GM19467 (cell line): Measurements from ENCODE around the gene AVP.
"Not testable (repeated sequence)": the region's sequence is repeated elsewhere in the genome, so short reads cannot be mapped to it uniquely, and the experiment has no call there.

Experiments used
- ATAC-seq: cut with Tn5 transposase; IDR thresholded peaks from one replicate; pipeline ENCODE4 v1.9.1; 2021; ENCODE audit warnings: mild to moderate bottlenecking, moderate library complexity; ENCODE audit not compliant: unreplicated experiment

Gene AVP, protein sequence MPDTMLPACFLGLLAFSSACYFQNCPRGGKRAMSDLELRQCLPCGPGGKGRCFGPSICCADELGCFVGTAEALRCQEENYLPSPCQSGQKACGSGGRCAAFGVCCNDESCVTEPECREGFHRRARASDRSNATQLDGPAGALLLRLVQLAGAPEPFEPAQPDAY

DNA sequence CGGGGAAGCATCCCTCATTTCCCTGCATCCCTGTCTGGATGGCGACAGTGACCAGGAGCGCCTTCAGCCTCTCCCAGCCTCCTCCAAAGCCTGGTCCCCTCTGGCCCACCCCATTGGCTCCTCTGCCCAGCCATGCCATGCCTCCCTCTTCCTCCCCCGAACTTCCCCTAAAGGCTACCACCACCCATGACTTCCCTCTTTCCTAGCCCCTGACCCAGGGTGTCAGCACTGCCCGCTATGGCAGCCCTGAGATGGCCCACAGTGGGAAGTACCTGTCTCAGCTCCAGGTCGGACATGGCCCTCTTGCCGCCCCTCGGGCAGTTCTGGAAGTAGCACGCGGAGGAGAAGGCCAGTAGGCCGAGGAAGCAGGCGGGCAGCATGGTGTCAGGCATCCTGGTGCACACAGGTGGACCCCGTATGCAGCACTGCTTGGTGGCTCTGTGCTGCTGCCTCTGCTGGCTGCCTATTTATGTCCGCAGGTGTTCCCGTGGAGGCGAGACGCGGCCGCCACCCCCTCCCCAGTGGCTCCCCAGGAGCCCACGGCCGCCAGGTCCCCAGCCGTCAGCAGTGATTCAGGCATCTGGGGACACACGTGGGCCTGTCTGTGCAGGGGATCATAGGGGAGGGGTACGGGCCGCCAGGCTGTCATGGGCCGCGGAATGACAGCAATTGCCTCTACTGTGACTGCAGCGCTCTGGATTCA, at the start of gene AVP:
AVP (minus strand) TSS at position 442 of the 703 bp plus-strand sequence; CDS start at position 392, 50 bp downstream.
- no peak for ATAC-seq

DNA sequence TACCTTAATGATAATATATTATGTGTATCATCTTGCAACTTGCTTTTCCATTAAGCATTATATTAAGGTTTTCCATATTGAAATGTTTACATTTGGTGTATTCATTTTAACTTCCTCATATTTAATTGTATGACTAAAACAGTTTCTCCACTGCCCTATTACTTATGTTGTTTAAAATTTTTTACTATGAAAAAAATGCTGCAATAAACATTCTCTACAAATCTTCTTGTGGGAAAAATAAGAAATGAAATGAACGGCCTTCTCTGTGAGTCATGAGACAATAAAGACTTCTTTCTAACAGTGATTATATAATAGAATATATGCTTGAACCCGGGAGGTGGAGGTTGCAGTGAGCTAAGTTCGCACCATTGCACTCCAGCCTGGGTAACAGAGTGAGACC, 49.6 kb upstream of the AVP start:
- ATAC-seq, result no peak

DNA sequence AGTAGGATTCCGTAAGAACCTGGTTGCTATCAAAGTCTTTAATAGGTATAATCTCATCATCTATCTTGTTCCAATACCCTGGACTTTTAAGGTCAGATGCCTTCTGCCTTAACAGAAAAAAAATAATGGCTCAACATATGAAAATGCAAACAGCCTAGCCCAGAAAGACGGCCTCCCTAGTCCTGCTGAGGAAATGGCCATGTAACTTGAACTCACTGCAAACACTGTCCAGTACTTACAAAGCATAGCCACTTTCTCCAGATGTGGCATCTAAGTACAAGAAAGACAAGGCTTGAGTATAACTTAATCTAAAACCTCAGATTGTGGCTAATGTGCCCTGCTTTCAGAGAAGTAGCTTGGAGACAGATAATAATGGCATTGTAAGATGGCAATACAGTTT, 48.6 kb upstream of the AVP start:
- no peak for ATAC-seq

DNA sequence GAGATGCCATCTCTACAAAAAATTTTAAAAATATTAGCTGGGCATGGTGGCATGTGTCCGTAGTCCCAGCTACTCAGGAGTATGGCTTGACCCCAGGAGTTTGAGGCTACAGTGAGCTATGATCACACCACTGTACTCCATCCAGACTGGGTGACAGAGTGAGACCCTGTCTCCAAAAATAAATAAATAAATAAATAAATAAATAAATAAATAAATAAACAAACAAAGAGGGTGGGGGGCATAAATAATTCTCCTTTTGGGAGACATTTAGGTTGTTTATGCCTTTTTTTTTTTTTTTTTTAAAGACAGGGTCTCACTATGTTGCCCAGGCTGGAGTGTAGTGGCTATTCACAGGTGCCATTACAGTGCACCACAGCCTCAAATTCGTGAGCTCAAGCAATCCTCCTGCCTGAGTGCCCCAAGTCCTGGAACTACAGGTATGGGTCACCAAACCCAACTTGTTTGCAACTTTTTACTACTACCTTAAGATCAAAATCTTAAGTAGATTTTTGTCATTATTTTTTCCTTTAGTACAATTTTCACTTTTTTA, 45.6 kb upstream of the AVP start:
- no peak for ATAC-seq

DNA sequence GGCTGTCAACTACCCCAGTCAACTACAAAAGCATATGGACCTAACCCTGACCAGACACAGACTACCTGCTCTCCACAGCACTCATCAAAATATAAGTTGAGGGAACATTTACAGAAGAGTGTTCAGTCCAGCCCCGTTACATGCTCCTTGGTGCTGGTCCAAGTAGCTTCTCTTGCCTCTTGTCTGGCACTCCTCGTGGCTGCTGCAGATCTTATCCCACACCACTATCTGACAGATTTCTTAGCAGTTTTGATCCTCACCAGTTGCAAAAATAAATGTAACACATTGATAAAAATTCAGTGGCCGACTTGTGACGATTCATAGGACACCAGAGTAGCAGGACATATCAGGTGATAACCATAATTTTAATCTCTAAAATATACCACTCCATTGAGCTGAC, 44.6 kb upstream of the AVP start:
- ATAC-seq, result no peak

DNA sequence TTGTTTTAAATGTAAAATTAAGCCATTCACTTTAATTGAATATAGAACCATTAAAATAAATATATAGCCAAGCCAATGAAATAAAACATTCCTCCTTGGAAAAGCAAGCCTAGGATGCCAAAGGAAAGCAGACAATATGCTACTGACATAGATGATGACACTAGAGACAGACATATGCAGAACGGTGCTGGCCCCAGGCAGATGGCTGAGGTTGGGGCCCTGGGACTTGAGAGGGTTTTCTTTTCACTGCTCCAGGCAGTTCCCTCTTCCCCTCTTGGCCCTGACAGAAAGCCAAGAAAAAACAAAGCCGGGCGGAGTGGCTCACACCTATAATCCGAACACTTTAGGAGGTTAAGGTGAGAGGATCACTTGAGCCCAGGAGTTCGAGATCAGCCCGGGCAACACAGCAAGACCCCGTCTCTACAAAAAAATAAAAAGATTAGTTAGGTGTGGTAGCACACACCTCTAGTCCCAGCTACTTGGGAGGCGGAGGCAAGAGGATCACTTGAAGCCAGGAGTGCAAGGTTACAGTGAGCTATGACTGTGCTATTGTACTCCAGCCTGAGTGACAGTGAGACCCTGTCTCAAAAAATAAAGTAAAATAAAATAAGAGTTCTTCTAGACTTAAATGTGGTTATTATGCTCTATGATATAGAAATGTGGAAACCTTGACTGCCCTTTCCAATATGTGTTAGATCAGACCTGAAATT, 43.9 kb upstream of the AVP start:
- no peak for ATAC-seq

DNA sequence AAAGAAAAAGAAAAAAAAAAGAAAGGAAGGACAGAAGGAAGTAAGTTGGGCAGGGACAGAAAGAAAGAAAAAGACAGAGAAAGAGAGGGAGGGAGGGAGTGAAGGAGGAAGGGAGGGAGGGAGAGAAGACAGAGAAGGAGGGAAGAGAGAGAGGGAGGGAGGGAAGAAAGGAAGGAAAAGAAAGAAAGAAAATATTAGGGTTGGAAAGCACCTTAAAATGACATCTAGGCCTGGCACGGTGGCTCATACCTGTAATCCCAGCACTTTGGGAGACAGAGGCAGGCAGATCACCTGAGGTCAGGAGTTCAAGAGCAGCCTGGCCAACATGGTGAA, 42.0 kb upstream of the AVP start:
- ATAC-seq, result no peak

DNA sequence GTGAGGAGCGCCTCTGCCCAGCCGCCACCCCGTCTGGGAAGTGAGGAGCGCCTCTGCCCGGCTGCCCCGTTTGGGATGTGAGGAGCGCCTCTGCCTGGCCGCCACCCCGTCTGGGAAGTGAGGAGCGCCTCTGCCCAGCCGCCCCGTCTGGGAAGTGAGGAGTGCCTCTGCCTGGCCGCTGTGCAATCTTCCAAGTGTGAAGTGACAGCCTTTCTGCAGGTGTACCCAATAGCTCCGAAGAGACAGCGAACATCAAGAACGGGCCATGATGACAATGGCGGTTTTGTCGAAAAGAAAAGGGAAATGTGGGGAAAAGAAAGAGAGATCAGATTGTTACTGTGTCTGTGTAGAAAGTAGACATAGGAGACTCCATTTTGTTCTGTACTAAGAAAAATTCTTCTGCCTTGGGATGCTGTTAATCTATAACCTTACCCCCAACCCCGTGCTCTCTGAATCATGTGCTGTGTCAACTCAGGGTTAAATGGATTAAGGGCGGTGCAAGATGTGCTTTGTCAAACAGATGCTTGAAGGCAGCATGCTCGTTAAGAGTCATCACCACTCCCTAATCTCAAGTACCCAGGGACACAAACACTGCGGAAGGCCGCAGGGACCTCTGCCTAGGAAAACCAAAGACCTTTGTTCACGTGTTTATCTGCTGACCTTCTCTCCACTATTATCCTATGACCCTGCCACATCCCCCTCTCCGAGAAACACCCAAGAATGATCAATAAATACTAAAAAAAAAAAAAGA, 41.4 kb upstream of the AVP start:
- not testable (repeated sequence) for ATAC-seq

DNA sequence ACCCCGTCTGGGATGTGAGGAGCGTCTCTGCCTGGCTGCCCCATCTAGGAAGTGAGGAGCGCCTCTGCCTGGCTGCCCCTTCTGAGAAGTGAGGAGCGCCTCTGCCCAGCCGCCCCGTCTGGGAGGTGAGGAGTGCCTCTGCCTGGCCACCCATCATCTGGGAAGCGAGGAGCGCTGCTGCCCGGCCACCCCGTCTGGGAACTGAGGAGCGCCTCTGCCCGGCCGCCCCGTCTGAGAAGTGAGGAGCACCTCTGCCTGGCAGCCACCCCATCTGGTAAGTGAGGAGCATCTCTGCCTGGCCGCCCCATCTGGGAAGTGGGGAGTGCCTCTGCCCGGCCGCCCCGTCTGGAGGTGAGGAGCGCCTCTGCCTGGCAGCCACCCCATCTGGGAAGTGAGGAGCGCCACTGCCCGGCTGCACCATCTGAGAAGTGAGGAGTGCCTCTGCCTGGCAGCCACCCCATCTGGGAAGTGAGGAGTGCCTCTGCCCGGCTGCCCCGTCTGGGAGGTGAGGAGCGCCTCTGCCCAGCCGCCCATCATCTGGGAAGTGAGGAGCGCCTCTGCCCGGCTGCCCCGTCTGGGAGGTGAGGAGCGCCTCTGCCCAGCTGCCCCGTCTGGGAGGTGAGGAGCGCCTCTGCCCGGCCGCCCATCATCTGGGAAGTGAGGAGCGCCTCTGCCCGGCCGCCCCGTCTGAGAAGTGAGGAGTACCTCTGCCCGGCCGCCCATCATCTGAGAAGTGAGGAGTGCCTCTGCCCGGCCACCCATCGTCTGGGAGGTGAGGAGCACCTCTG, 40.4 kb upstream of the AVP start:
- ATAC-seq, result not testable (repeated sequence)

DNA sequence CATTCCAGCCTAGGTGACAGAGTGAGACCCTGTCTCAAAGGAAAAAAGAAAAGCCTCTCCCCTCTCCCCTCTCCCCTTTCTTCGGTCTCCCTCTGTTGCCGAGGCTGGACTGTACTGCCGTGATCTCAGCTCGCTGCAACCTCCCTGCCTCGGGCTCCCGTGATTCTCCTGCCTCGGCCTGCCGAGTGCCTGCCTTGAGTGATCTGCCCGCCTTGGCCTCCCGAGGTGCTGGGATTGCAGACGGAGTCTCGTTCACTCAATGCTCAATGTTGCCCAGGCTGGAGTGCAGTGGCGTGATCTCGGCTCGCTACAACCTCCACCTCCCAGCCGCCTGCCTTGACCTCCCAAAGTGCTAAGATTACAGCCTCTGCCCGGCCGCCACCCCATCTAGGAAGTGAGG, 39.6 kb upstream of the AVP start:
- ATAC-seq, result not testable (repeated sequence)

DNA sequence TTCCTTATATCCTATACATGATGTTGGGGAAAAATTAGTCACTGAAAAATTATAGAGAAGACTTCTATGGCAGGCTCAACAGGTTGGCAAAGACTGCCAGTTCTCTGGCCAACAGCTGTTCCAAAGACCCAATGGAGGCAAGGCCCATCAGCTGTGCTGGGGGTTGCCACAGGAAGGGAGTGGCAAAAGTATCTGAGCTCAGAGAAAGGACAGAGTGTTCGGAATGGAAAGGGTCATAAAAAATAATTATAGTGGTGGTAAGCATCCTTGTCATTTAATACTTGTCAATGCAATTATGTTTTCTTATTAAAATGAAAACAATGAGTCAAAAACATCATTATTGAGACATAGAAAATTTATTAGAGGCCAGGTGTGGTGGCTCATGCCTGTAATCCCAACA, 39.0 kb upstream of the AVP start:
- no peak for ATAC-seq

DNA sequence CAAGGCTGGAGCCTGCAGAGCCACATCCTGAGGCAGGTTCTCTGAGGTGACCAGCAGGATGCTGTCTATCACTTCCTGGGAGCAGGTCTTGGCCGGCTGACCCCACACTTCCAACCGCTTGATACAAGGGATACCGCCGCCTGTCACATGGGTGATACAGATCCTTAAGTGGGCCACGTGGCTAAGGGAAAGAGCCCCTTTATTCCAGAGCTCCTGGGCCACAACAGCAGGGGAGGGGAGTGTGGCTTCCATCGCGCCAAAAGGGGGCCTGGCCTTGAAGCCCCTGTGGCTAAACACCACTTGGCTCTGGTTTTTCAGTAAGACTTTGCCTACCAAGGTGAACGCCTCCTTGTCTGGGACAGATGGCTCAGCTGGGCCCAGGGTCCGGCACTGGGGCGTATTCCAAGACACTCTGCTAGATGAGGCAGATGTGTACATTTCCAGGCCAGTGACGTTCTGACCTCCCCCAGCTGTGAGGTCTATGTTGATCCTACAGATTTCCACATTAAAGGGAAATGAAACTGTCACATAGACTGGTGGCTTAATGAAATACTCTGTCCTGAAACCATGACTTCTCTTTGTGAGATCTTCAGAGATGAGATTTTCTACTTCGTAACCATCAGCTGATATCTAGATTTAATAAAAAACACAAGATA, 37.6 kb upstream of the AVP start:
- no peak for ATAC-seq

DNA sequence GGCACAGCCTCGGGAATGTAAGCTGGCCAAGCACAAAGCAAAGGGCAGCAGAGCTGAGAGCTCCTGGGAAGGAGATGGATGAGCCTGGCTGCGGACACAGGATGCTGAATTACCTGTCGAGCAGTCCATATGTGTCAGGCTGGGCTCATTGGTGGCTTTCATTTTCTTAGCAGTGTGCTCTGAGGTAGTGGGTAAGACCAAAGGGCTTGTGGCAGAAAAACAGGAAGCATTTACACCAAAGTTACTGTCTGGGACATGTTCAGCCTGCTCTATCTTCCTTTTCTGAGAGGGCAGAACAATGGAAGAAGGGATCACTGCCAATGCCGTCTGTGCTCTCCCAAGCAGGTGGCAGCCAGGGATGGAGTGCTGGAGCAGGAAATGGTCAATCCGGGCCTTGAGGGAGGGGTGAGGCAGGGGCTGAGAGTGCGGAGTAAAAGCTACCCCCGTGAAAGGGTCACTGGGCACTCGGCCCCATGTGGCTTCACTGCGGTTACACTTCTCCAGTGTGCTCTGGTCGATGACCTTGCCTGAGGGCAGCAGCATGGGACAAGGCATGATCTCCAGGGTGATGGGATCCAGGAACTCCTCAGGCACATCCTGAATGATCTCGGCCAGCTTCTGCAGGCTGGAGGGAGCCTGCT, 36.9 kb upstream of the AVP start:
- ATAC-seq, result no peak

DNA sequence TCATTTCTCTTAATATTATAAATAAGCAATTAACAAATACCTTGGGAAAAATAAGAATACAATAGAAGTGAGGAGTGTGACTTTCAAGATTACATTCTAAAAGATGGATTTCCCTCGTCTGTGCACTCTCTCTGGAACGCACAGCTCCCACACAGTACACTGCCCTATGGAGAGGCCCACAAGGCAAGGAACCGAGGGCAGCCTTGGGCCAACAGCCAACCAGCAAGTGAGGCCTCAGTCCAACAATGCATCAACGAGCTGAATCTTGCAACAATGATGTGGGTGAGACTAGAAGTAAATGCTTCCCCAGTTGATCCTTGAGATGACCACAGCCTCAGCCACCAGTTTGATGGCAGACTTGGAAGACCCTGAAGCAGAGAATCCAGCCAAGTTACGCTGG, 34.5 kb upstream of the AVP start:
- no peak for ATAC-seq

DNA sequence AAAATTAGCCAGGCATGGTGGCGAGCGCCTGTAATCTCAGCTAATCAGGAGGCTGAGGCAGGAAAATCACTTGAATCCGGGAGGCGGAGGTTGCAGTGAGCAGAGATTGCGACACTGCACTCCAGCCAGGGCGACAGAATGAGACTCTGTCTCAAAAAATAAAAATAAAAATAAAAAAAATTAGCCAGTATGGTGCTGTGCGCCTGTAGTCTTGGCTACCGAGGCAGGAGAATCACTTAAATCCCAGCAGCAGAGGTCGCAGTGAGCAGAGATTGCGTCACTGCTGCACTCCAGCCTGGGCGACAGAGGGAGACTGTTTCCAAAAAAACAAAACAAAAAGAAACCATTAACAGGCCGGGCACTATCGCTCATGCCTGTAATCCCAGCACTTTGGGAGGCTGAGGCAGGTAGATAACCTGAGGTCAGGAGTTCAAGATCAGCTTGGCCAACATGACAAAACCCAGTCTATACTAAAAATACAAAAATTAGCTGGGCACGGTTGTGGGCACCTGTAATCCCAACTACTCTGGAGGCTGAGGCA, 33.4 kb upstream of the AVP start:
- not testable (repeated sequence) for ATAC-seq

DNA sequence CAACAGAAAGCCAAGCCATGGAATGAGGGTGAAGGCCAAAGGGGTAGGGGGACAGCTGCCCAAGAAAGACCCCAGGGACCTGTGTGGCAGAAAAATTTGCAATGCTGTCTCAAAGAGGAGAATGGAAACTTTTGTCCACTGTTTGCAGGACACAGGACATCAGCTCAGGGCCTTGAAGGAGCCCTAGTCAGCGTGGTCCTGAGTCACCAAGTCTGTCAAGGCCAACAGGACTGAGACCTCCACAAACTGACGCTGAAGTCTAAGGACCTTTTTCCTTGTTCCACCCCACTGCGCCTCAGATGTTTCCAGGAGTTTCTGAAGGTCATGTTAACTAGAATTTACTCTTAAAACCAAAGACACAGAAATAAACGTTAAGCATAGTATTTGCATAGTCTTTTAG, 31.8 kb upstream of the AVP start:
- no peak for ATAC-seq

DNA sequence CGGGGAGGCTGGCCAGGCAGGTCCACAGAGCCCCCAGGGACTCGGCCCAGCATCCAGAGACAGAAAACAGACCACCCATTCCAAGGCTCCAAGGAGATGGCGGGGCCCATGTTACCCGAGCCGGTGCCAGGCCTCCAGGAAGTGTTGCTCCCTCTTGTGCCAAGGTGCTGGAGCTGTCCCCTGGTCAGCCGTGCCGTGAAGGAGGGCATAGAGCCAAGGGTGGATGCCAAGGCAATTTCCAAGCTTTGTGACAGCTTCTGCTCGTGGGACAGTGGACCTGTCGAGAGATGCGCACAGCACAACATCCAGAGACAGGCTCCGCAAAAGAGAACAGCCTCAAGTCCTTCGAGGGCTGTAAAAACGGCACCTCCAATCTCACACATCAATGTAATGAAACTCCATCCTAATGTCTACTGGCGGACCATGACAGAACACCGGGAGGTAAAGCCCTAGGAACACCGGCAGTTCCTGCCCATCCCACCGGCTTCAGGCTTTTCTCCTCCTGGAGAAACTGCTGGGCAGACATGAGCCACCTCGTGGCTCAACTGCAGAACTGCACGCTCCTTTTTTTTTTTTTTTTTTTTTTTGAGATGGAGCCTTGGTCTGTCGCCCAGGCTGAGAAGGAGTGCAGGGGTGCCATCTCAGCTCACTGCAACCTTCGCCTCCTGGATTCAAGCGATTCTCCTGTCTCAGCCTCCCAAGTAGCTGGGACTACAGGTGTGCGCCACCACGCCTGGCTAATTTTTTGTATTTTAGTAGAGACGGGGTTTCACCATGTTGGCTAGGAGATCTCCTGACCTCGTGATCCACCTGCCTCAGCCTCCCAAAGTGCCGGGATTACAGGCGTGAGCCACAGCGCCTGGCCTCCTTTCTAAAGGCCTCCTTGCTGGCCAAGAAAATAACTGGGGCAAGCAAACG, 30.9 kb upstream of the AVP start:
- ATAC-seq, result no peak

DNA sequence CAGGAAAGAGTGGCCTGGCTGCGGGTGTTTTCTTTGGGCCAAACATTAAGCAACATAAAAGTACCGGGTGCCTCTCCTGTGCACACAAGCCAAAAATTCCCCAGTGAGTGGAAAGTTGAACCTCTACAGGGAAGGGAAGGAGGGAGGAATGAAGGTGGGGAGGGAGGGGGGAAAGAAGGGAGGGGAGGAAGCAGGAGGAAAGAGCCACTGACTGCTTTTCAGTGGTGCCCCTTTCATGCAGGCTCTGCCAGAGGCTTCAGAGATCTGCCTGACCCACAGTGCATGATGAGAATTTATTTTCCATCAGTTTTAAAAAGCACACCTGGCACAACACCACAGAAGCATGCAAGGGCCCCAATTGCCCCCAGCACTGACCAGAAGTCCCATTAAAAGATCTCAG, 27.5 kb upstream of the AVP start:
- ATAC-seq, result no peak
